ENCODE data around the gene CAMK1D. TPM values are rescaled to one million over a fixed set of nuclear protein-coding genes. Genes with fewer than 3 reads are reported as not detected.

CAMK1D gene
- total RNA-seq, 4 donors from 2014 or later, result 13.5 to 21.4 (median 15.7) TPM

DNA sequence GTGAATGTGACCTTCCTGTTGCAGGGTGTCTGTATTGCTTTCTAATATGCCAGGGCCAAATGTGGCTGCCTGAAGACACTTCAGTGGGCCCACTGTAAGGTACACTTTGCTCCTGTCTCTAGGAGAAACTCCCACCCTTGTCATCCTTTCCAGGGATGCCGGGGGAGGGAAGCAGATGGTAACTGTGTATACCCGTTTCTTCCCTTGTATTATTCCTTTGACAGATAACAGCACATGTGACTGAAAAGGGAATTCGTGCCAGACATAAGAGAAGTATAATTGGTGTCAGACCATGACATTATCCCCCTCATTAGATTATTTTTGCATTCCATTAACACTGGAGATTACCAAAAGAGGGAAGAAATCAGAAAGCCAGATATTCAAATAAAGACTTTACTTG, 317.7 kb downstream of the CAMK1D start:
- DNase-seq, result no peak
- no peaks in the 10 kb centered on the region for H3K4me1 ChIP-seq
- in situ Hi-C loops (cut with MboI; ENCODE audit: low pct_ligation_motif_present in 1 of 4, low pct_unique_long_range_greater_than_20kb in 1 of 4, low sequenced_read_pairs in 3 of 4), result loop anchor here in 1 of 4 donors (25.0 kb wide), 1 partner anchor 405 kb away; no protein-coding TSS in a partner anchor
- TF ChIP-seq EP300 (IDR thresholded peaks at IDR 0.05; ENCODE audit: low read depth), result no peak
- TF ChIP-seq, protein P1, sequence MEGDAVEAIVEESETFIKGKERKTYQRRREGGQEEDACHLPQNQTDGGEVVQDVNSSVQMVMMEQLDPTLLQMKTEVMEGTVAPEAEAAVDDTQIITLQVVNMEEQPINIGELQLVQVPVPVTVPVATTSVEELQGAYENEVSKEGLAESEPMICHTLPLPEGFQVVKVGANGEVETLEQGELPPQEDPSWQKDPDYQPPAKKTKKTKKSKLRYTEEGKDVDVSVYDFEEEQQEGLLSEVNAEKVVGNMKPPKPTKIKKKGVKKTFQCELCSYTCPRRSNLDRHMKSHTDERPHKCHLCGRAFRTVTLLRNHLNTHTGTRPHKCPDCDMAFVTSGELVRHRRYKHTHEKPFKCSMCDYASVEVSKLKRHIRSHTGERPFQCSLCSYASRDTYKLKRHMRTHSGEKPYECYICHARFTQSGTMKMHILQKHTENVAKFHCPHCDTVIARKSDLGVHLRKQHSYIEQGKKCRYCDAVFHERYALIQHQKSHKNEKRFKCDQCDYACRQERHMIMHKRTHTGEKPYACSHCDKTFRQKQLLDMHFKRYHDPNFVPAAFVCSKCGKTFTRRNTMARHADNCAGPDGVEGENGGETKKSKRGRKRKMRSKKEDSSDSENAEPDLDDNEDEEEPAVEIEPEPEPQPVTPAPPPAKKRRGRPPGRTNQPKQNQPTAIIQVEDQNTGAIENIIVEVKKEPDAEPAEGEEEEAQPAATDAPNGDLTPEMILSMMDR (IDR thresholded peaks at IDR 0.05), result no peak
- no peak for TF ChIP-seq POLR2A (IDR thresholded peaks at IDR 0.05)
- no peak for TF ChIP-seq POLR2AphosphoS5 (IDR thresholded peaks at IDR 0.05)
- 83 to 93% methylated on average over 1 to 3 of the region's 3 CpGs for WGBS, 2 donors (ENCODE audit: low coverage in 1 of 2)
- H3K4me3 ChIP-seq, result no peak overlapping the region
- no peaks in the 10 kb centered on the region for H3K27me3 ChIP-seq
- no peak overlapping the region for H3K27ac ChIP-seq
- H3K36me3 ChIP-seq, result no peaks in the 10 kb centered on the region
- intact Hi-C loops (cut with DNase I; ENCODE audit: low total_unique reads), result no loop called here
- no peaks in the 10 kb centered on the region for H3K9me3 ChIP-seq

DNA sequence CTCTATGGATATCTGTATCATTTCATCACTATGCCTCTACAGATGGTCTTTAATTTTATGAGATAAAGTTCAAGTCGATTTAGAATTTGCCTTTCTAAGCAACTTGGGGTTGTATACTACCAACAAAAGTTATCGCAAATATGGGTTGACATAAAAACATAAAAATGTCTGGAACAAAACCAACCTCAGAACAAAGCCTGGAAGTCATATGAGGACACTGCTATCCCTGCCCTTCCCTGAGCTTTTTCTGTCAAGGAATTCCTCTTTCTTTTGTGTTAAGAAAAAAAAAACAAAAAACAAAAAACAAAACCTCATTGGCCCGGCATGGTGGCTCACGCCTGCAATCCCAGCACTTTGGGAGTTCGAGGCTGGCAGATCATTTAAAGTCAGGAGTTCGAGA, 319.3 kb downstream of the CAMK1D start:
- WGBS, 2 donors (ENCODE audit: low coverage in 1 of 2), result 51 to 56% methylated on average over 5 to 6 of the region's 6 CpGs
- no peak for DNase-seq
- intact Hi-C loops (cut with DNase I; ENCODE audit: low total_unique reads), result no loop called here
- no peak overlapping the region for H3K4me3 ChIP-seq
- TF ChIP-seq EP300 (IDR thresholded peaks at IDR 0.05; ENCODE audit: low read depth) (no peak), POLR2A (IDR thresholded peaks at IDR 0.05) (no peak), POLR2AphosphoS5 (IDR thresholded peaks at IDR 0.05) (no peak)
- TF ChIP-seq, protein P1 (IDR thresholded peaks at IDR 0.05), result no peak
- no peaks in the 10 kb centered on the region for H3K4me1 ChIP-seq
- in situ Hi-C loops (cut with MboI; ENCODE audit: low pct_ligation_motif_present in 1 of 4, low pct_unique_long_range_greater_than_20kb in 1 of 4, low sequenced_read_pairs in 3 of 4), result loop anchor here in 1 of 4 donors (25.0 kb wide), 1 partner anchor 406 kb away; no protein-coding TSS in a partner anchor
- no peaks in the 10 kb centered on the region for H3K36me3 ChIP-seq
- no peak overlapping the region for H3K27ac ChIP-seq
- H3K27me3 ChIP-seq, result no peaks in the 10 kb centered on the region
- no peaks in the 10 kb centered on the region for H3K9me3 ChIP-seq

DNA sequence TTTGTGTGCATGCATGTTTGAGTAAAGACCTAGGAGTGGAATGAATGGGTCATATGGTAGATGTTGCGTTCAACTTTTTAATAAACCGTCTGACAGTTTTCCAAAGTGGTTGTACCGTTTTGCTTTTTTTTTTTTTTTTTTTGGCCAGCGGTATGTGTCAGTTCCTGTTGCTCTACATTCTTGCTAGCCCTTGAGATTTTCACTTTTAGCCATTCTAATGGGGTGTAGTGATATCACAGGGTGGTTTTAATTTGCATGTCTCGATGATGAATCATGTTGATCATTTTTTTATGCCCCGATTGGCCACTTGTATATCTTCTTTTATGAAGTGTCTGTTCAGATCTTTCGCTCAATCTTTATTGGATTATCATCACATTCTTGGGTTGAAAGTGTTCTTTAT, 320.7 kb downstream of the CAMK1D start:
- H3K36me3 ChIP-seq, result no peaks in the 10 kb centered on the region
- in situ Hi-C loops (cut with MboI; ENCODE audit: low pct_ligation_motif_present in 1 of 4, low pct_unique_long_range_greater_than_20kb in 1 of 4, low sequenced_read_pairs in 3 of 4) (loop anchor here in 1 of 4 donors (25.0 kb wide), 1 partner anchor 408 kb away; no protein-coding TSS in a partner anchor), intact Hi-C loops (cut with DNase I; ENCODE audit: low total_unique reads) (no loop called here)
- H3K4me3 ChIP-seq, result no peak overlapping the region
- 83 to 98% methylated on average over 7 of the region's 7 CpGs for WGBS, 2 donors (ENCODE audit: low coverage in 1 of 2)
- DNase-seq, result no peak
- no peaks in the 10 kb centered on the region for H3K4me1 ChIP-seq
- no peaks in the 10 kb centered on the region for H3K27me3 ChIP-seq
- H3K27ac ChIP-seq, result no peak overlapping the region
- TF ChIP-seq POLR2AphosphoS5 (IDR thresholded peaks at IDR 0.05), result no peak
- TF ChIP-seq EP300 (IDR thresholded peaks at IDR 0.05; ENCODE audit: low read depth), result no peak
- TF ChIP-seq, protein P1 (IDR thresholded peaks at IDR 0.05), result no peak
- H3K9me3 ChIP-seq, result no peaks in the 10 kb centered on the region

DNA sequence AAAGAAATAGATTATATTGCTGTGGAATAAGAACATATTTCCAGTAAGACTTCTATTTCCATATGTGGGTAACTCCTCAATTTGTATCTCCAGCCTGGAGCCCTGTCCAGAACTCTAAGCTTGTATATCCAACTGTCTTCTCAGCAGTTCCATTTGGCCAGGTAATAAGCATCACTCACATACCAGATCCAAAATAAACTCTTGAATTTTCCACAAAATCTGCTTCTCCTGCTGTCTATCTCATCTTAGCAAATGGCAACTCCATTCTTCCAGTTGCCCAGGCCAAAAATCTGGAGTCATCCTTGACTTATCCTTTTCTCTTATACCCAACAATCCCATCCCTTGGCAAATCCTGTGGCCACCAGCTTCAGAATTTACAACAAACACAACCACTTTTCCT, 325.8 kb downstream of the CAMK1D start:
- intact Hi-C loops (cut with DNase I; ENCODE audit: low total_unique reads), result no loop called here

More for the DNA sequence above, 325.8 kb downstream of the CAMK1D start:
- no peak for DNase-seq
- Histone ChIP-seq H3K36me3 (no peaks in the 10 kb centered on the region), H3K27ac (no peak overlapping the region), H3K4me1 (no peaks in the 10 kb centered on the region), H3K9me3 (no peaks in the 10 kb centered on the region), H3K4me3 (no peak overlapping the region), H3K27me3 (no peaks in the 10 kb centered on the region)
- no peak for TF ChIP-seq EP300 (IDR thresholded peaks at IDR 0.05; ENCODE audit: low read depth)
- no peak for TF ChIP-seq POLR2A (IDR thresholded peaks at IDR 0.05)
- TF ChIP-seq POLR2AphosphoS5 (IDR thresholded peaks at IDR 0.05), result no peak
- TF ChIP-seq, protein P1 (IDR thresholded peaks at IDR 0.05), result no peak
- in situ Hi-C loops (cut with MboI; ENCODE audit: low pct_ligation_motif_present in 1 of 4, low pct_unique_long_range_greater_than_20kb in 1 of 4, low sequenced_read_pairs in 3 of 4), result no loop called here
